ENCODE results near the gene LONRF3. TPM values are rescaled to one million over a fixed set of nuclear protein-coding genes. Genes with fewer than 3 reads are reported as not detected.

The LONRF3 gene
- total RNA-seq, 1 experiment from 2014 or later = not detected

DNA sequence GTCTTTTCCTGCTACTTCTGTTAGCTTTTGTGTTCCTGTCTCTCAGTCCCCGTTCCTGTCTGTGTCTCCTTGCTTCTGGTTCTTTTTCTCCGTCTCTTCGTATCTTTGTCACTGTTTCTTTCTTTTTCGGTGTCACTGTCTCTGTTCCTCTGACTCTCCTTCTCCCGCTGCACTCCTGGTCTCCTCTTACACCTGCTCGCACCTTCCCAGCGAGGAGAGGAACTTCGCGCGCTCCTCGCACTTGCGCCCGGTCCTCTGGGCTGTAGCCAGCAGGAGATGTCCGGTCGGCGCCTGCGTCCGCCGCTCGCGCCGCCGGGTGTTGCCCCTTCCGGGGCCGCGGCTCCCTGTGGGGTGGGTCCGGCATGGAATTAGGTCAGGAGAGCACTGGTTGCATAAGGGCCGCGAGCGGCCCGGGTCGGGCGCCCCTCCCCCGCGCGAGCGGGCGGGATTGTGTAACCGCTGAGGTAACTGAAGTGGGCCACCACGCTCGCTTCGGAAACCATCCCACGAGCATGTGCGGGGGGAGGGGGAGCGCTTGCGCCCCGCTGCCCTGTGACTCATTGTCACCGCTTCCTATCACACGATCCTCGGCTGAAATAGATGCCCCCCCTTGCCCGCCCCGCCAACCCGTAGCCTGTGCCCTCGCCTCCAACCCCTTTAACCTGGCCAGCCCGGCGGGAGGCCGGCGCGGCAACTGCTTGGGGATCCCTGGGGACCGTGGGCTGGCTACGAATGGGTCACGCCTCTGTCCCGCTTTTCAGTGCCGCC is 1.6 kb downstream of the LONRF3 start:
- no peaks in the 10 kb centered on the region for H3K36me3 Mint-ChIP-seq
- H3K4me1 Mint-ChIP-seq = peaks cover 16% of the 10 kb centered on the region
- H3K4me3 Mint-ChIP-seq = peak overlapping the region; percentile 62
- ChIA-PET CTCF (interaction anchor here (1.3 kb wide), 1 partner anchor 90 kb away, joined by 4 read pairs; no protein-coding TSS in a partner anchor), POLR2A (no interaction called here)
- peak; percentile 69 for TF ChIP-seq GABPB1 (CRISPR knock-in tag; IDR thresholded peaks at IDR 0.05)
- no peak for TF ChIP-seq NR1H2 (CRISPR knock-in tag; IDR thresholded peaks at IDR 0.05)
- TF ChIP-seq, protein P1, sequence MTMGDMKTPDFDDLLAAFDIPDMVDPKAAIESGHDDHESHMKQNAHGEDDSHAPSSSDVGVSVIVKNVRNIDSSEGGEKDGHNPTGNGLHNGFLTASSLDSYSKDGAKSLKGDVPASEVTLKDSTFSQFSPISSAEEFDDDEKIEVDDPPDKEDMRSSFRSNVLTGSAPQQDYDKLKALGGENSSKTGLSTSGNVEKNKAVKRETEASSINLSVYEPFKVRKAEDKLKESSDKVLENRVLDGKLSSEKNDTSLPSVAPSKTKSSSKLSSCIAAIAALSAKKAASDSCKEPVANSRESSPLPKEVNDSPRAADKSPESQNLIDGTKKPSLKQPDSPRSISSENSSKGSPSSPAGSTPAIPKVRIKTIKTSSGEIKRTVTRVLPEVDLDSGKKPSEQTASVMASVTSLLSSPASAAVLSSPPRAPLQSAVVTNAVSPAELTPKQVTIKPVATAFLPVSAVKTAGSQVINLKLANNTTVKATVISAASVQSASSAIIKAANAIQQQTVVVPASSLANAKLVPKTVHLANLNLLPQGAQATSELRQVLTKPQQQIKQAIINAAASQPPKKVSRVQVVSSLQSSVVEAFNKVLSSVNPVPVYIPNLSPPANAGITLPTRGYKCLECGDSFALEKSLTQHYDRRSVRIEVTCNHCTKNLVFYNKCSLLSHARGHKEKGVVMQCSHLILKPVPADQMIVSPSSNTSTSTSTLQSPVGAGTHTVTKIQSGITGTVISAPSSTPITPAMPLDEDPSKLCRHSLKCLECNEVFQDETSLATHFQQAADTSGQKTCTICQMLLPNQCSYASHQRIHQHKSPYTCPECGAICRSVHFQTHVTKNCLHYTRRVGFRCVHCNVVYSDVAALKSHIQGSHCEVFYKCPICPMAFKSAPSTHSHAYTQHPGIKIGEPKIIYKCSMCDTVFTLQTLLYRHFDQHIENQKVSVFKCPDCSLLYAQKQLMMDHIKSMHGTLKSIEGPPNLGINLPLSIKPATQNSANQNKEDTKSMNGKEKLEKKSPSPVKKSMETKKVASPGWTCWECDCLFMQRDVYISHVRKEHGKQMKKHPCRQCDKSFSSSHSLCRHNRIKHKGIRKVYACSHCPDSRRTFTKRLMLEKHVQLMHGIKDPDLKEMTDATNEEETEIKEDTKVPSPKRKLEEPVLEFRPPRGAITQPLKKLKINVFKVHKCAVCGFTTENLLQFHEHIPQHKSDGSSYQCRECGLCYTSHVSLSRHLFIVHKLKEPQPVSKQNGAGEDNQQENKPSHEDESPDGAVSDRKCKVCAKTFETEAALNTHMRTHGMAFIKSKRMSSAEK (CRISPR knock-in tag; IDR thresholded peaks at IDR 0.05; ENCODE audit: borderline replicate concordance) = no peak
- ATAC-seq (no peak), DNase-seq (ENCODE audit: low spot score) (peak; percentile 24)
- H3K27ac Mint-ChIP-seq = no peak overlapping the region
- no peaks in the 10 kb centered on the region for H3K9me3 Mint-ChIP-seq
- peaks cover 100% of the 10 kb centered on the region for H3K27me3 Mint-ChIP-seq (ENCODE audit: low read depth)

- Mint-ChIP-seq H3K4me3 (no peak overlapping the region), H3K27me3 (ENCODE audit: low read depth) (peaks cover 100% of the 10 kb centered on the region), H3K4me1 (peaks cover 9% of the 10 kb centered on the region), H3K36me3 (no peaks in the 10 kb centered on the region), H3K27ac (no peak overlapping the region), H3K9me3 (no peaks in the 10 kb centered on the region)
- ChIA-PET CTCF (no interaction called here), POLR2A (no interaction called here)
- DNase-seq (ENCODE audit: low spot score) = no peak
- TF ChIP-seq JUN (CRISPR knock-in tag; IDR thresholded peaks at IDR 0.05) = no peak
- TF ChIP-seq, protein P2, sequence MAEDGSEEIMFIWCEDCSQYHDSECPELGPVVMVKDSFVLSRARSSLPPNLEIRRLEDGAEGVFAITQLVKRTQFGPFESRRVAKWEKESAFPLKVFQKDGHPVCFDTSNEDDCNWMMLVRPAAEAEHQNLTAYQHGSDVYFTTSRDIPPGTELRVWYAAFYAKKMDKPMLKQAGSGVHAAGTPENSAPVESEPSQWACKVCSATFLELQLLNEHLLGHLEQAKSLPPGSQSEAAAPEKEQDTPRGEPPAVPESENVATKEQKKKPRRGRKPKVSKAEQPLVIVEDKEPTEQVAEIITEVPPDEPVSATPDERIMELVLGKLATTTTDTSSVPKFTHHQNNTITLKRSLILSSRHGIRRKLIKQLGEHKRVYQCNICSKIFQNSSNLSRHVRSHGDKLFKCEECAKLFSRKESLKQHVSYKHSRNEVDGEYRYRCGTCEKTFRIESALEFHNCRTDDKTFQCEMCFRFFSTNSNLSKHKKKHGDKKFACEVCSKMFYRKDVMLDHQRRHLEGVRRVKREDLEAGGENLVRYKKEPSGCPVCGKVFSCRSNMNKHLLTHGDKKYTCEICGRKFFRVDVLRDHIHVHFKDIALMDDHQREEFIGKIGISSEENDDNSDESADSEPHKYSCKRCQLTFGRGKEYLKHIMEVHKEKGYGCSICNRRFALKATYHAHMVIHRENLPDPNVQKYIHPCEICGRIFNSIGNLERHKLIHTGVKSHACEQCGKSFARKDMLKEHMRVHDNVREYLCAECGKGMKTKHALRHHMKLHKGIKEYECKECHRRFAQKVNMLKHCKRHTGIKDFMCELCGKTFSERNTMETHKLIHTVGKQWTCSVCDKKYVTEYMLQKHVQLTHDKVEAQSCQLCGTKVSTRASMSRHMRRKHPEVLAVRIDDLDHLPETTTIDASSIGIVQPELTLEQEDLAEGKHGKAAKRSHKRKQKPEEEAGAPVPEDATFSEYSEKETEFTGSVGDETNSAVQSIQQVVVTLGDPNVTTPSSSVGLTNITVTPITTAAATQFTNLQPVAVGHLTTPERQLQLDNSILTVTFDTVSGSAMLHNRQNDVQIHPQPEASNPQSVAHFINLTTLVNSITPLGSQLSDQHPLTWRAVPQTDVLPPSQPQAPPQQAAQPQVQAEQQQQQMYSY (CRISPR knock-in tag; IDR thresholded peaks at IDR 0.05) = no peak
- TF ChIP-seq, protein P3, sequence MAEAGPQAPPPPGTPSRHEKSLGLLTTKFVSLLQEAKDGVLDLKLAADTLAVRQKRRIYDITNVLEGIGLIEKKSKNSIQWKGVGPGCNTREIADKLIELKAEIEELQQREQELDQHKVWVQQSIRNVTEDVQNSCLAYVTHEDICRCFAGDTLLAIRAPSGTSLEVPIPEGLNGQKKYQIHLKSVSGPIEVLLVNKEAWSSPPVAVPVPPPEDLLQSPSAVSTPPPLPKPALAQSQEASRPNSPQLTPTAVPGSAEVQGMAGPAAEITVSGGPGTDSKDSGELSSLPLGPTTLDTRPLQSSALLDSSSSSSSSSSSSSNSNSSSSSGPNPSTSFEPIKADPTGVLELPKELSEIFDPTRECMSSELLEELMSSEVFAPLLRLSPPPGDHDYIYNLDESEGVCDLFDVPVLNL (CRISPR knock-in tag; IDR thresholded peaks at IDR 0.05; ENCODE audit: borderline replicate concordance, low read depth) = no peak
- no peak for TF ChIP-seq ZBTB43 (CRISPR knock-in tag; IDR thresholded peaks at IDR 0.05)
- ATAC-seq = no peak
Measured at GRCh38 chrX:118976599-118977340, 2.4 kb downstream of the LONRF3 start.

DNA sequence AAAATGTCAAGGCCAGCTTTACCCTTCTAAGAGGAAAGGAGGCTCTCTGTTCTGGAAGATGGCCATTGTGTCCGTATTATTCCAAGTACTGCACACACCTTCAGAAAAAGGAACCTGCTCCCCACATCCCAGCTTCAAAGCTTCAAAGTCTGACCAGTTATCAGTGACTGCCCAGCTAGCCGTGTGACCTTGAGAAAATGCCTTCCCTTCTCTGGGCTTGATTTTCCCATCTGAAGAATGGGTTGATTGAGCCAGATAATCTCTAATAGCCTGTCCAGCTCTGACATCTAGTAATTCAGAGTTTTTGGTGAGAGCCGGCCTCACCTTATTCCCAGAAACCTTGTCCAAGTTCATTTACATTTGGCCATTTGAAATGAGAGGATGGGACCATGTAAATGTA is 3.0 kb downstream of the LONRF3 start:
- Mint-ChIP-seq H3K27ac (no peak overlapping the region), H3K36me3 (no peaks in the 10 kb centered on the region), H3K27me3 (ENCODE audit: low read depth) (peaks cover 100% of the 10 kb centered on the region), H3K9me3 (no peaks in the 10 kb centered on the region), H3K4me1 (peaks cover 9% of the 10 kb centered on the region), H3K4me3 (no peak overlapping the region)
- DNase-seq (ENCODE audit: low spot score) = no peak
- ChIA-PET CTCF (no interaction called here), POLR2A (interaction anchor here (0.6 kb wide), 1 partner anchor 34 kb away, joined by 4 read pairs; no protein-coding TSS in a partner anchor)
- ATAC-seq = no peak
- TF ChIP-seq STAT6 (CRISPR knock-in tag; conservative IDR thresholded peaks at IDR 0.05; ENCODE audit: low read depth) = no peak
- no peak for TF ChIP-seq ZNF138 (CRISPR knock-in tag; conservative IDR thresholded peaks at IDR 0.05)
- no peak for TF ChIP-seq SMAD4 (CRISPR knock-in tag; IDR thresholded peaks at IDR 0.05)
- TF ChIP-seq SP1 (CRISPR knock-in tag; conservative IDR thresholded peaks at IDR 0.05) = no peak
- no peak for TF ChIP-seq EMX1 (CRISPR knock-in tag; IDR thresholded peaks at IDR 0.05)
- no peak for TF ChIP-seq NR3C1 (CRISPR knock-in tag; conservative IDR thresholded peaks at IDR 0.05; ENCODE audit: low read depth)
- TF ChIP-seq TEAD4 (CRISPR knock-in tag; IDR thresholded peaks at IDR 0.05) = no peak
- no peak for TF ChIP-seq NR1H2 (CRISPR knock-in tag; IDR thresholded peaks at IDR 0.05)
- TF ChIP-seq KAT7 (CRISPR knock-in tag; IDR thresholded peaks at IDR 0.05; ENCODE audit: borderline replicate concordance) = no peak
- TF ChIP-seq GTF2I (CRISPR knock-in tag; conservative IDR thresholded peaks at IDR 0.05) = no peak
- TF ChIP-seq GRHL2 (CRISPR knock-in tag; IDR thresholded peaks at IDR 0.05; ENCODE audit: insufficient replicate concordance, severe bottlenecking) = no peak
